HG02973 (cell line): ENCODE data around the gene PHF2.

ENCODE experiments used
- ATAC-seq: cut with Tn5 transposase; IDR thresholded peaks from one replicate; pipeline ENCODE4 v1.9.1; 2021; ENCODE audit warnings: moderate library complexity; ENCODE audit not compliant: unreplicated experiment

Gene PHF2

GRCh38 chr9:93693129-93693528, 116.7 kb downstream of the PHF2 start:
- ATAC-seq = no peak

GRCh38 chr9:93697352-93698139, 121.2 kb downstream of the PHF2 start:
- ATAC-seq = no peak

- no peak for ATAC-seq
Observed at GRCh38 chr9:93698140-93698908, 121.9 kb downstream of the PHF2 start.

GRCh38 chr9:93699650-93700049, 123.3 kb downstream of the PHF2 start:
- no peak for ATAC-seq

GRCh38 chr9:93701494-93702218, 125.3 kb downstream of the PHF2 start:
- no peak for ATAC-seq

GRCh38 chr9:93702261-93702660, 125.9 kb downstream of the PHF2 start:
- ATAC-seq = no peak

GRCh38 chr9:93708289-93708986, 132.1 kb downstream of the PHF2 start:
- no peak for ATAC-seq

- no peak for ATAC-seq
Observed at GRCh38 chr9:93708987-93709302, 132.6 kb downstream of the PHF2 start.

- ATAC-seq = no peak
Observed at GRCh38 chr9:93709600-93710369, 133.4 kb downstream of the PHF2 start.

GRCh38 chr9:93710370-93710723, 134.0 kb downstream of the PHF2 start:
- no peak for ATAC-seq

GRCh38 chr9:93711002-93711401, 134.6 kb downstream of the PHF2 start:
- no peak for ATAC-seq

GRCh38 chr9:93712896-93713295, 136.5 kb downstream of the PHF2 start:
- ATAC-seq = no peak

GRCh38 chr9:93713716-93714115, 137.3 kb downstream of the PHF2 start:
- ATAC-seq = no peak

- ATAC-seq = no peak
Observed at GRCh38 chr9:93721417-93721965, 145.1 kb downstream of the PHF2 start.

- no peak for ATAC-seq
Observed at GRCh38 chr9:93724852-93725251, 148.5 kb downstream of the PHF2 start.

- ATAC-seq = no peak
Observed at GRCh38 chr9:93725382-93725781, 149.0 kb downstream of the PHF2 start.

GRCh38 chr9:93726147-93726546, 149.8 kb downstream of the PHF2 start:
- ATAC-seq = no peak
